ENCODE data around the gene POR.

The POR gene

GRCh38 chr7:75914169-75914654, 743 bp upstream of the POR start:
- in situ Hi-C loops (cut with MboI; ENCODE audit: low sequenced_read_pairs) = no loop called here

DNA sequence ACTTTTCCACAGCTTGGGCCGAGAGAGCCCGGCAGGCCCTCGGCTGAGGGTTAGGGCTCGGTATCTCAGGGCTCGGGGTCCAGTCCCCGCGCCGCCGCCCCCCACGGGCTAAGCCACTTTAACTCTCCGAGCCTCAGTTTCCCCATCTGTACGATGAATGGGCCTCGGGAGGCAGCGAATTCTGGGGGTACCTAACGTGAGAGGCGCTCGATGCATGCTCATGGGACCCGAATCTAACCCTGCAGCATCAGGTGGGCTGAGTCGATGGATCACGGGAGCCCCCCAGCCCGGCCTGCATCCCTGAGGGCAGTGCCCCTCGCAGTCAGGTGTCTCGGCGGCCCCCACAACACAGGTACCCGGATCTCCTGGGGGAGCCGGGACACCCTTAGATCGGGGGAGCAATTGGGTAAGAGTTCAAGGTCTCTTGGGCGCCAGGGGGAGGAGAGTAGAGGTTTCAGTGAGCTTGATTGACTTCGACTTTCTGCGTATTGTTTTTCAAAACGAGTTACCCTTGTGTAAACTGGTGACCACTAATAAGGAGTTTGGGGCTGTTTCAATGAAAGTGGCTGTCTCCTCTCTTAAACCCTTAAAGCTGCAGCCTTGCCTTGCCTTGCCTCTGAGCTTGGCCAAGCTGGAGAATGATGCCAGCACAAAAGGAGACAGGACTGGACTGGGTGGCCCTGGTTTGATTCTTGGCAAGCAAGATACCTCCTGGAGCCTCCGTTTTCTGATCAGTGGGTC, 631 bp downstream of the POR start:
- in situ Hi-C loops (cut with MboI; ENCODE audit: low sequenced_read_pairs) = no loop called here

- in situ Hi-C loops (cut with MboI; ENCODE audit: low sequenced_read_pairs) = no loop called here
Measured at GRCh38 chr7:75916259-75916658, 1.3 kb downstream of the POR start.

GRCh38 chr7:75916685-75917634, 2.0 kb downstream of the POR start:
- in situ Hi-C loops (cut with MboI; ENCODE audit: low sequenced_read_pairs) = no loop called here

DNA sequence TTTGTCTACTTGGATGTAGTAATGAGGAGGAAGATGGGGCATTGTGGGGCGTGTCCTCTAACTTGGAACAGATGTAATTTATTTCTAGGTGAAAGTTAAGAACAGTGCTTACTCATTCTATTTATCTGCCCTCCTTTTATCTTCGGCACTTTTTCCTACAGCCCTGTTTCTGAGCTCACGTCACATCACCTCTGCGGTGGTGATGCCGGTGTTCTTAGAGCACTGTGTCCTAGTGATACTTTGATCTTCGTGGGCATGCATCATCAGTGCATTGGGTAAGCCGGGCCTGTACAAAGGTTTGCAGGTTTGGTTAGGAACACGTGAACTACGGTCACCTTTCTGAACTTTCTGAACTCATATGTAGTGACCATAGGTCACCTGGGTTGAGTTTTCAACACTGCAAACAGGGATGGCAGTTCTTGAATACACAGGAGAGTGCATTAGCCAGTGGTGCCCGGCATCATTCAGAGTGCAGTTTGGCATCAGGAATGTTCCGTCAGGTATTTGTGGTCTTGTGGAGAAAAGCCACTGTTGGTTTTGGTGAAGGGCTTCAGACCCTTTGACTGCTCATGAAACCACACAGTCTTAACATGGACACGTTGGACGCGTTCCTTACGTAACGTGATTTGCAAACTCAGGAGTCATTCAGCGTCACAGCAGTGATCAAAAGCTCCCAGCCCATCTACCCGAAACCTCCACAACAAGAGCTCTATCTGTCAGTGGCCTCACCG, 5.6 kb downstream of the POR start:
- in situ Hi-C loops (cut with MboI; ENCODE audit: low sequenced_read_pairs) = no loop called here

DNA sequence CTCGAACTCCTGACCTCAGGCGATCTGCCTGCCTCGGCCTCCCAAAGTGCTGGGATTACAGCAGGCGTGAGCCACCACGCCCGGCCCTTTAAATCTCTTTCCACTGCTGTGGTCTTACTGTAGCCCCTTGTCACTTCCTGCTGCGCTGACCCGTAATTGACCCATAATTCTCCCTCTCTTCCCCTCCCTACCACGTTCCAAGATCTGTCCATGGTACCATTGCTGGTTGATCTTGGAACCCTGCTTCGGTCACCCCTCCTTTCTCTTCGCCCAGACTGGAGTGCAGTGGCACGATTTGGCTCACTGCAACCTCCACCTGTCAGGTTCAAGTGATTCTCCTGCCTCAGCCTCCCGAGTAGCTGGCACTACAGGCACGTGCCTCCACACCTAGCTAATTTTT, 6.5 kb downstream of the POR start:
- in situ Hi-C loops (cut with MboI; ENCODE audit: low sequenced_read_pairs) = no loop called here

GRCh38 chr7:75922966-75923603, 8.1 kb downstream of the POR start:
- in situ Hi-C loops (cut with MboI; ENCODE audit: low sequenced_read_pairs) = no loop called here

DNA sequence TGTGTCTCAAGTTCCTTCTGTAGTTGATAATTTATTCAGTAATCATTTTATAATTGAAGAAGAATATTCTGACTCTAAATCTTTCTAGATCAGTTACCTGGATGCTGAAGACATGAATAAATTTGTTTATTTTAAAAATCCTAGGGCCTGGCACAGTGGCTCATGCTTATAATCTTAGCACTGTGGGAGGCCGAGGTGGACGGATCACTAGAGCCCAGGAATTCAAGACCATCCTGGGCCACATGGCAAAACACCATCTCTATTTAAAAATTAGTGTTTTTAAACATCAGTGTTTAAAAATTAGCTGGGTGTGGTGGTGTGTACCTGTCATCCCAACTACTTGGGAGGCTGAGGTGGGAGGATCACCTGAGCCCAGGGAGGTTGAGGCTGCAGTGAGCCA, 9.3 kb downstream of the POR start:
- in situ Hi-C loops (cut with MboI; ENCODE audit: low sequenced_read_pairs) = no loop called here

DNA sequence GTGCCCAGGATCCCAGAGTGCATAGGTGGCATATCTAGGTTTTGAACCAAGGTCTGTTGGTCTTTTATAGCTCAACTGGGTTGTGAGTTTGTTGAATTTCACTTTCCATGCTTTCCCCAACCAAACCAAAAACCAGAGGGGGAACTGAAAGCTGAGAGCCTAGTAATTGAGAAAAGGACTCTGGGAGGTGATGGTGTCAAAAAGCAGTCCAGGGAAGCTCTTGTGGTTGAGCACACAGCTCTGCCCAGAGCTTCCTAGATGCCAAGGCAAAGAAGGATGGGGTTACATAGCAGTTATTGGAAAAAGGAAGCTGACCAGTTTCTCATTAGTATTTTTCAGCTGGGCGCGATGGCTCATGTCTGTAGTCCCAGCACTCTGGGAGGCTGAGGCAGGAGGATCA, 9.9 kb downstream of the POR start:
- in situ Hi-C loops (cut with MboI; ENCODE audit: low sequenced_read_pairs) = no loop called here

GRCh38 chr7:75925717-75926435, 10.9 kb downstream of the POR start:
- in situ Hi-C loops (cut with MboI; ENCODE audit: low sequenced_read_pairs) = no loop called here

DNA sequence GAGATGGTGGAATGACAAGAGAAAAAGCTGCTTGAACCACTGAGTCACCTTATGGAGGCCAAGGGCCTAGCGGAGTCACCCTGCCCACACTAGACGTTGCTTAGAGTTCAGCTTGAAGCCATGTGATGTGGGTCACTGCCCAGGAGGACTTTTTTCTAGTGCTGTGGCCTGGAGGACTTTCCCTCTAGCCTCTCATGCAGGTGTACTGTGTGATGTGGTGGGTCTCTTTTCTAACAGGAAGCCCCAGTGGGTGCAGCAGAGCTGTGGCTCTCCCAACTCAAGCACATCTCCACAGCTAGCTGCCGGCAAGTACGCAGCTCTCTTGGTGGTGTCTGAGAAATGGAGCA, 13.6 kb downstream of the POR start:
- in situ Hi-C loops (cut with MboI; ENCODE audit: low sequenced_read_pairs) = no loop called here

GRCh38 chr7:75931680-75932079, 16.7 kb downstream of the POR start:
- in situ Hi-C loops (cut with MboI; ENCODE audit: low sequenced_read_pairs) = no loop called here

DNA sequence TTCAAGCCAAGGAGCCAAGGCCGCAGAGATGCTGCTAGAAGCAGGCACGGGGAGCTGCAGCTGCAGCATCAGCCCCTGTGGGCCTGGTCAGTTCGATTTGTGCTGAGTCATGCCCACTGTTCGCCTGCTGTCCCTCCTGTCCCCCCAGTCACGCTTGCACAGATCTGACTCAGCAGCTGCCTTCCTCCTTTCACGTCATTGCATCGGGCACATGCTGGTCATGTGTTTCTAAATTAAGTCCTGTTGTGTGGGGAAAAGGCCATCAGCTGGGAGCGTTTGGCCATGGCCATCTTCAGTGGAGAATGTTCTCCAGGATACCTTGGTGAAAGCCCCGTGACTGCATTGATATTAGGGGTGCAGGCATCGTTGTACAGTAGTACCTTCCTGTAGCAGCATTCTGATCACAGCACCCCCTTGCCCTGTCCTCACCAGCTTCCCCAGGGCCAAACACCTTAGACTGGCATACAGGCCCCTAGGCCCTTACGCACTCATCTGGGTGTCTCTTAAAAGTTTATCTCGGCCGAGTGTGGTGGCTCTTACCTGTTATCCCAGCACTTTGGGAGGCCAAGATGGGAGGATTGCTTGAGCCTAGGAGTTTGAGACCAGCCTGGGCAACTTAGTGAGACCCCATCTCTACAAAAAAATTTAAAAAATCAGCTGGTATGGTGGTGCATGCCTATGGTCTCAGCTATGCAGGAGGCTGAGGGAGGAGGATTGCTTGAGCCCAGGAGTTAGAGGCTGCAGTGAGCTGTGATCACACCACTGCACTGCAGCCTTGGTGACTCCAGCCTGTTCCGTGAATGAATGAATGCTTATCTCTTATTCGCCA, 23.2 kb downstream of the POR start:
- in situ Hi-C loops (cut with MboI; ENCODE audit: low sequenced_read_pairs) = no loop called here

GRCh38 chr7:75938921-75939320, 24.0 kb downstream of the POR start:
- in situ Hi-C loops (cut with MboI; ENCODE audit: low sequenced_read_pairs) = no loop called here

DNA sequence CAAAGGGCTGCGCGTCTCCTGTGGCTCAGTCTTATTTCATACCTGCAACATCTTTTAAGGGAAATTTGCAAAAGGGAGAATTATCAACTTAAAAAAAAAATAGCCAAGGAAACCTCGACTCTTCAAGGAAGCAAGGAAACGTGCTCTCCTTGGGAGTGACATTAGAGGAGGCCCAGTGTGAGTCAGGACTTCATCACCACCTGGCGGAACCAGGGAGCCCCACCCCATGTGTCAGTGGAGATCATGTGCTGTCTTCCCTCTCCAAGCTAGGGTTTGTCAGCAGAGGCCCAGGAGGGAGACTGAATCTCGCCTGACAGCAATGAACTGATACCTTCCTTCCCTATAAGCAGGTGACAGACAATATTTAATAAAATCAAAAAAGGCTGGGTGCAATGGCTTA, 28.9 kb downstream of the POR start:
- in situ Hi-C loops (cut with MboI; ENCODE audit: low sequenced_read_pairs) = no loop called here

GRCh38 chr7:75944507-75944906, 29.6 kb downstream of the POR start:
- in situ Hi-C loops (cut with MboI; ENCODE audit: low sequenced_read_pairs) = no loop called here

- in situ Hi-C loops (cut with MboI; ENCODE audit: low sequenced_read_pairs) = no loop called here
Measured at GRCh38 chr7:75945297-75946168, 30.6 kb downstream of the POR start.

DNA sequence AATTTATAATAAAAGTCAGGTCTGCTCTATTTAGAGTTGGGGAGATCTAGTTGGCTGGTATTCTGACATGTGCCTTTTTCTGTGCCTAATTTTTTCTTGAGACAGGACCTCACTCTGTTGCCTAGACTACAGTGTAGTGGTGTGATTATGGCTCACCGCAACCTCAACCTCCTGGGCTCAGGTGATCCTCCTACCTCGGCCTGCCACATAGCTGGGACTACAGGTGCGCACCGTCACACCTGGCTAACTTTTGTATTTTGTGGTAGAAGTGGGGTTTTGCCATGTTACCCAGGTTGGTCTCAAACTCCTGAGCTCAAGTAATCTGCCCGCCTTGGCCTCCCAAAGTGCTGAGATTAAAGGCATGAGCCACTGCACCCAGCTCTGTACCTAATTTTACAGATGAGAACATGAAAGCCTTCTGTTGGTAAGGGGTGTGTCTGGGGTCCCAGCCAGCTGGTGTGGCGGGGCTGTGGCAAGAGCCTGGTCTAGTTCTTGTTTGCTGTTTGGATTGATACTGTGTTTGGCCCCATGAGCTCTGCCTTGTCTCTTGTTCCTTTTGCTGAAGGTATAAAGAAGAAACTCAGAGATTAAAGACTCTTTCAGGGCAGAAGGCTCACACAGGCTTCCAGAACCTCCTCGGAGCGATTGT, 31.4 kb downstream of the POR start:
- in situ Hi-C loops (cut with MboI; ENCODE audit: low sequenced_read_pairs) = no loop called here

All from HL-60/S4 (cell line).